Calu3 (cell line): ENCODE measurements around the gene GCNT1. TPM values are rescaled to one million over a fixed set of nuclear protein-coding genes. Genes with fewer than 3 reads are reported as not detected.

Experiments used
- BruUV-seq: library from RNA; stranded (reverse); fragments of 400-500 nt; replicated peaks from 2 replicates; lab custom pipeline; 2021; lab: Mats Ljungman, UMichigan
- CTCF ChIA-PET: fragments of 300-600 bp; sonication (Branson Sonifier 250); formaldehyde crosslinking; loops from one replicate; lab custom pipeline; 2022; ENCODE audit warnings: antibody characterized with exemption; lab: Charles Lee
- DNase-seq: peaks from one replicate; pipeline ENCODE4 v3.0.0; 2022
- H3K27ac Mint-ChIP-seq: one replicate; pipeline ENCODE4 v1.8.0; 2022; ENCODE audit warnings: mixed read lengths; ENCODE audit not compliant: unreplicated experiment
- H3K27me3 Mint-ChIP-seq: one replicate; pipeline ENCODE4 v1.8.0; 2022; ENCODE audit warnings: mixed read lengths; ENCODE audit not compliant: unreplicated experiment
- H3K36me3 Mint-ChIP-seq: one replicate; pipeline ENCODE4 v1.8.0; 2022; ENCODE audit warnings: mild to moderate bottlenecking, moderate library complexity, mixed read lengths; ENCODE audit not compliant: insufficient read depth, unreplicated experiment
- H3K4me1 Mint-ChIP-seq: one replicate; pipeline ENCODE4 v1.8.0; 2022; ENCODE audit warnings: mild to moderate bottlenecking, low read depth, mixed read lengths; ENCODE audit not compliant: unreplicated experiment
- H3K4me3 Mint-ChIP-seq: one replicate; pipeline ENCODE4 v1.8.0; 2022; ENCODE audit warnings: mild to moderate bottlenecking, low read depth, moderate library complexity, mixed read lengths; ENCODE audit not compliant: unreplicated experiment
- H3K9me3 Mint-ChIP-seq: one replicate; pipeline ENCODE4 v1.8.0; 2022; ENCODE audit warnings: low read depth, mixed read lengths; ENCODE audit not compliant: unreplicated experiment
- CTCF ChIP-seq: fragments of 200-600 bp; IDR thresholded peaks from one replicate; pipeline ENCODE4 v1.8.0; 2022; ENCODE audit warnings: antibody characterized with exemption; ENCODE audit not compliant: unreplicated experiment
- intact Hi-C: fragments of 100-400 bp; cut with micrococcal nuclease; formaldehyde crosslinking; loops from one replicate; pipeline ENCODE4 v1.10.0; 2022; ENCODE audit not compliant: unreplicated experiment
- total RNA-seq: library from RNA; stranded (reverse); gene quantifications from 2 replicates; pipeline ENCODE4 v1.2.3, GENCODE V29; 2022

GCNT1 gene
- total RNA-seq, 1 experiment from 2014 or later = 7.9 TPM

GRCh38 chr9:76445976-76446375 is 13.0 kb upstream of the GCNT1 start:
- peaks cover 17% of the 10 kb centered on the region for H3K4me1 Mint-ChIP-seq
- H3K36me3 Mint-ChIP-seq = peaks cover 11% of the 10 kb centered on the region
- H3K27ac Mint-ChIP-seq = no peak overlapping the region
- H3K9me3 Mint-ChIP-seq = no peaks in the 10 kb centered on the region
- intact Hi-C loops = no loop called here
- no TSS peak for BruUV-seq
- TF ChIP-seq CTCF = no peak
- CTCF ChIA-PET = no interaction called here
- no peak for DNase-seq
- H3K27me3 Mint-ChIP-seq = no peaks in the 10 kb centered on the region
- no peak overlapping the region for H3K4me3 Mint-ChIP-seq

- no TSS peak for BruUV-seq
These were observed 10.5 kb upstream of the GCNT1 start for GRCh38 chr9:76448501-76448900.

GRCh38 chr9:76451234-76451633 is 7.7 kb upstream of the GCNT1 start:
- CTCF ChIA-PET = interaction anchor here (0.7 to 0.9 kb wide), 2 partner anchors 9 to 57 kb away, joined by 3 to 5 read pairs; partner anchors contain the start of gene RFK
- H3K4me1 Mint-ChIP-seq = peaks cover 5% of the 10 kb centered on the region
- intact Hi-C loops = no loop called here

More at GRCh38 chr9:76448501-76448900, 10.5 kb upstream of the GCNT1 start:
- TF ChIP-seq CTCF = no peak
- intact Hi-C loops = no loop called here
- H3K36me3 Mint-ChIP-seq = no peaks in the 10 kb centered on the region
- no peak overlapping the region for H3K27ac Mint-ChIP-seq
- no peaks in the 10 kb centered on the region for H3K9me3 Mint-ChIP-seq
- H3K4me3 Mint-ChIP-seq = no peak overlapping the region
- no peaks in the 10 kb centered on the region for H3K27me3 Mint-ChIP-seq
- no peak for DNase-seq
- CTCF ChIA-PET = no interaction called here
- peaks cover 15% of the 10 kb centered on the region for H3K4me1 Mint-ChIP-seq

GRCh38 chr9:76452839-76453238 is 6.1 kb upstream of the GCNT1 start:
- Mint-ChIP-seq H3K36me3 (no peaks in the 10 kb centered on the region), H3K9me3 (no peaks in the 10 kb centered on the region), H3K27ac (no peak overlapping the region), H3K4me3 (no peak overlapping the region), H3K27me3 (no peaks in the 10 kb centered on the region), H3K4me1 (peaks cover 10% of the 10 kb centered on the region)
- no peak for TF ChIP-seq CTCF
- BruUV-seq = no TSS peak
- CTCF ChIA-PET = interaction anchor here (1.0 kb wide), 1 partner anchor 11 kb away, joined by 3 read pairs; no protein-coding TSS in a partner anchor
- intact Hi-C loops = no loop called here
- no peak for DNase-seq

More at GRCh38 chr9:76451234-76451633, 7.7 kb upstream of the GCNT1 start:
- Mint-ChIP-seq H3K27ac (no peak overlapping the region), H3K9me3 (no peaks in the 10 kb centered on the region), H3K36me3 (no peaks in the 10 kb centered on the region), H3K27me3 (no peaks in the 10 kb centered on the region), H3K4me3 (no peak overlapping the region)
- DNase-seq = no peak
- BruUV-seq = no TSS peak
- TF ChIP-seq CTCF = no peak
